Activated T-helper 17 cell treated with anti-CD3 and anti-CD28 coated beads, Interleukin-2, amount 50 U/mL, for 72 hours (primary cell): ENCODE data around the gene GMPR. TPM values are rescaled to one million over a fixed set of nuclear protein-coding genes. Genes with fewer than 3 reads are reported as not detected.

ENCODE experiments used
- ATAC-seq: fragments of 150-1000 bp; cut with Tn5 transposase; replicated peaks from 2 replicates; pipeline ENCODE4 v1.10.0; 2021; ENCODE audit warnings: mild to moderate bottlenecking, moderate library complexity
- H3K27ac Mint-ChIP-seq: one replicate; pipeline ENCODE4 v1.8.0; 2022; ENCODE audit warnings: mixed read lengths
- H3K27me3 Mint-ChIP-seq: one replicate; pipeline ENCODE4 v1.8.0; 2022; ENCODE audit warnings: mixed read lengths
- H3K36me3 Mint-ChIP-seq: one replicate; pipeline ENCODE4 v1.8.0; 2022; ENCODE audit warnings: low read depth, mild to moderate bottlenecking, mixed read lengths
- H3K4me1 Mint-ChIP-seq: one replicate; pipeline ENCODE4 v1.8.0; 2022; ENCODE audit warnings: mixed read lengths
- H3K4me3 Mint-ChIP-seq: one replicate; pipeline ENCODE4 v1.8.0; 2022; ENCODE audit warnings: mild to moderate bottlenecking, mixed read lengths
- H3K9me3 Mint-ChIP-seq: one replicate; pipeline ENCODE4 v1.8.0; 2022; ENCODE audit warnings: mixed read lengths
- total RNA-seq, 2 donors: library from RNA; stranded (reverse); gene quantifications; one replicate each; pipeline ENCODE4 v1.2.3, GENCODE V29; 2022

The GMPR gene
- total RNA-seq, 2 donors from 2014 or later = 0.30 TPM; not detected in 1

GRCh38 chr6:16305788-16306187, 67.4 kb downstream of the GMPR start:
- Mint-ChIP-seq H3K36me3 (peaks cover 79% of the 10 kb centered on the region), H3K9me3 (no peaks in the 10 kb centered on the region), H3K4me1 (no peaks in the 10 kb centered on the region), H3K27ac (no peak overlapping the region), H3K27me3 (no peaks in the 10 kb centered on the region), H3K4me3 (no peak overlapping the region)
- ATAC-seq = no peak

- H3K4me1 Mint-ChIP-seq = no peaks in the 10 kb centered on the region
- H3K36me3 Mint-ChIP-seq = peaks cover 73% of the 10 kb centered on the region
- ATAC-seq = no peak
- H3K27me3 Mint-ChIP-seq = no peaks in the 10 kb centered on the region
- H3K9me3 Mint-ChIP-seq = no peaks in the 10 kb centered on the region
- H3K4me3 Mint-ChIP-seq = no peak overlapping the region
- H3K27ac Mint-ChIP-seq = no peak overlapping the region
Measured at GRCh38 chr6:16306334-16306733, 67.9 kb downstream of the GMPR start.

DNA sequence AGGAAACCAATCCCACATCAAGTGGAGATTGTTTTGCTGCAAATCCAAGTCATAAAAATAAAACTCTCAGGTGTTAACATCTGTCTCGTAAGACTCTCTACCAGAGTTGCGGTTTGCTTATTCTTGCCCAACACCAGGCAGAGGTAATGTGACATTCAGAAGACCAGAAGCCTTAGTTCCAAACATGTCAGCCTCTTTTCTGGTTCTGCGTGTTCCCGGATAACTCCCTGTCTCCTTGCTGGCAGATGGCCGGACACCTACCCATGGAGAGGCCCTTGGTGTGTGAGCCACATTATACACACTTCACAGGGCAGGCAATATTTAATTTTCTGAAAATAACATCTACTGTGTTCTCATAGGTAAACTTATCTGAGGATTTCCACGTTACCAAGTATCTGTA, 73.4 kb downstream of the GMPR start:
- Mint-ChIP-seq H3K4me3 (no peak overlapping the region), H3K27me3 (no peaks in the 10 kb centered on the region), H3K4me1 (peaks cover 6% of the 10 kb centered on the region), H3K27ac (no peak overlapping the region), H3K36me3 (peaks cover 23% of the 10 kb centered on the region), H3K9me3 (no peaks in the 10 kb centered on the region)
- ATAC-seq = no peak

DNA sequence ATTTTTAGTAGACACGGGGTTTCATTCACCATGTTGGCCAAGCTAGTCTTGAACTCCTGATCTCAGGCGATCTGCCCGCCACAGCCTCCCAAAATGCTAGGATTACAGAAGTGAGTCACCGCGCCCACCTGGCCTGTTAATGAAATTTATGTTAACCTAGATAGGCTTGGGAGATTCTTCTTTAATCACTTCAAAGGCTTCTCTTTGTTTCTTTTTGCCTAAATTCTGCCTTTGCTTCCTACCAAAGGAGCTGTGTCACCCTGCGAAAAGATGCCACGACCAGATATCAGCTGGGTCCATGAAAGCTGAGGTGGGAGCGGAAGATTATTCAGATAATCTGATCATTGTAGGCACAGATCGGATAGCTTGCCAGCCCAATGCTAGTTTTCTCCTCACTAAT, 75.3 kb downstream of the GMPR start:
- peaks cover 28% of the 10 kb centered on the region for H3K36me3 Mint-ChIP-seq
- H3K4me1 Mint-ChIP-seq = peaks cover 22% of the 10 kb centered on the region
- H3K27ac Mint-ChIP-seq = no peak overlapping the region
- H3K27me3 Mint-ChIP-seq = no peaks in the 10 kb centered on the region
- H3K4me3 Mint-ChIP-seq = no peak overlapping the region
- ATAC-seq = no peak
- H3K9me3 Mint-ChIP-seq = no peaks in the 10 kb centered on the region

- H3K4me3 Mint-ChIP-seq = no peak overlapping the region
- H3K27me3 Mint-ChIP-seq = no peaks in the 10 kb centered on the region
- peaks cover 27% of the 10 kb centered on the region for H3K4me1 Mint-ChIP-seq
- no peak overlapping the region for H3K27ac Mint-ChIP-seq
- H3K36me3 Mint-ChIP-seq = peaks cover 26% of the 10 kb centered on the region
- H3K9me3 Mint-ChIP-seq = no peaks in the 10 kb centered on the region
- ATAC-seq = no peak
Measured at GRCh38 chr6:16314296-16314695, 75.9 kb downstream of the GMPR start.

- Mint-ChIP-seq H3K9me3 (no peaks in the 10 kb centered on the region), H3K27me3 (no peaks in the 10 kb centered on the region), H3K36me3 (peaks cover 24% of the 10 kb centered on the region), H3K4me1 (peaks cover 39% of the 10 kb centered on the region), H3K4me3 (peak overlapping the region; percentile 79), H3K27ac (peak overlapping the region; percentile 90)
- ATAC-seq = peak; percentile 27
Measured at GRCh38 chr6:16316741-16317251, 78.4 kb downstream of the GMPR start.

- no peaks in the 10 kb centered on the region for H3K9me3 Mint-ChIP-seq
- peaks cover 38% of the 10 kb centered on the region for H3K36me3 Mint-ChIP-seq
- peak overlapping the region; percentile 79 for H3K4me3 Mint-ChIP-seq
- ATAC-seq = peak; percentile 54
- no peaks in the 10 kb centered on the region for H3K27me3 Mint-ChIP-seq
- H3K27ac Mint-ChIP-seq = peak overlapping the region; percentile 90
- H3K4me1 Mint-ChIP-seq = peaks cover 51% of the 10 kb centered on the region
Measured at GRCh38 chr6:16318538-16318937, 80.2 kb downstream of the GMPR start.

- H3K36me3 Mint-ChIP-seq = peaks cover 38% of the 10 kb centered on the region
- no peak for ATAC-seq
- H3K9me3 Mint-ChIP-seq = no peaks in the 10 kb centered on the region
Measured at GRCh38 chr6:16318953-16319720, 80.8 kb downstream of the GMPR start.

GRCh38 chr6:16319813-16320532, 81.6 kb downstream of the GMPR start:
- peak; percentile 65 for ATAC-seq
- Mint-ChIP-seq H3K27me3 (no peaks in the 10 kb centered on the region), H3K4me3 (peak overlapping the region; percentile 79), H3K36me3 (peaks cover 45% of the 10 kb centered on the region), H3K27ac (peak overlapping the region; percentile 90), H3K9me3 (no peaks in the 10 kb centered on the region), H3K4me1 (peaks cover 57% of the 10 kb centered on the region)

More at GRCh38 chr6:16318953-16319720, 80.8 kb downstream of the GMPR start:
- H3K27ac Mint-ChIP-seq = peak overlapping the region; percentile 90
- H3K27me3 Mint-ChIP-seq = no peaks in the 10 kb centered on the region
- H3K4me1 Mint-ChIP-seq = peaks cover 51% of the 10 kb centered on the region
- peak overlapping the region; percentile 79 for H3K4me3 Mint-ChIP-seq

- no peak for ATAC-seq
- Mint-ChIP-seq H3K4me3 (peak overlapping the region; percentile 79), H3K36me3 (peaks cover 52% of the 10 kb centered on the region)
Measured at GRCh38 chr6:16320533-16321340, 82.3 kb downstream of the GMPR start.

DNA sequence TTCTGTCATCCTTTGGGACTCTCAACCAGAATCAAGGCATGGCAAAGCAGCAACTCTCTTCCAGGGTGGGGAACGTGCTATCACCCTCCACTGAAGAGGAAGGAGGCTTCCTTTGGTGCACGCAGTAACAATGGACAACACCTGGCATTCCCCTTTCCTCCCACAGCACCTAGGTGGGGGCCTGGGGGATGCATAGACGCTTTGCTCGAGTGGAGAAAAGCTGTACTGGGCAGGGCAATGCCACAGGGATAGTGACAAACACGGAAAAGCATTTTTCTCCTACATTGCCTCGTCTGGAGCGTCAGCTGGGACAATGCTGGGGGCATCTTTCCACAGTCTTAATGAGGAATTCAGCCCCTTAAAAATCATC, 82.9 kb downstream of the GMPR start:
- no peaks in the 10 kb centered on the region for H3K27me3 Mint-ChIP-seq
- H3K27ac Mint-ChIP-seq = no peak overlapping the region
- H3K4me3 Mint-ChIP-seq = peak overlapping the region; percentile 79

More at GRCh38 chr6:16320533-16321340, 82.3 kb downstream of the GMPR start:
- Mint-ChIP-seq H3K4me1 (peaks cover 60% of the 10 kb centered on the region), H3K27me3 (no peaks in the 10 kb centered on the region), H3K27ac (peak overlapping the region; percentile 90), H3K9me3 (no peaks in the 10 kb centered on the region)

GRCh38 chr6:16321826-16322225, 83.4 kb downstream of the GMPR start:
- H3K9me3 Mint-ChIP-seq = no peaks in the 10 kb centered on the region
- H3K27me3 Mint-ChIP-seq = no peaks in the 10 kb centered on the region
- H3K36me3 Mint-ChIP-seq = peaks cover 62% of the 10 kb centered on the region
- peak overlapping the region; percentile 98 for H3K27ac Mint-ChIP-seq
- peak overlapping the region; percentile 87 for H3K4me3 Mint-ChIP-seq
- peaks cover 64% of the 10 kb centered on the region for H3K4me1 Mint-ChIP-seq
- ATAC-seq = no peak

More for the DNA sequence above, 82.9 kb downstream of the GMPR start:
- H3K36me3 Mint-ChIP-seq = peaks cover 58% of the 10 kb centered on the region
- peaks cover 63% of the 10 kb centered on the region for H3K4me1 Mint-ChIP-seq
- ATAC-seq = no peak
- no peaks in the 10 kb centered on the region for H3K9me3 Mint-ChIP-seq

DNA sequence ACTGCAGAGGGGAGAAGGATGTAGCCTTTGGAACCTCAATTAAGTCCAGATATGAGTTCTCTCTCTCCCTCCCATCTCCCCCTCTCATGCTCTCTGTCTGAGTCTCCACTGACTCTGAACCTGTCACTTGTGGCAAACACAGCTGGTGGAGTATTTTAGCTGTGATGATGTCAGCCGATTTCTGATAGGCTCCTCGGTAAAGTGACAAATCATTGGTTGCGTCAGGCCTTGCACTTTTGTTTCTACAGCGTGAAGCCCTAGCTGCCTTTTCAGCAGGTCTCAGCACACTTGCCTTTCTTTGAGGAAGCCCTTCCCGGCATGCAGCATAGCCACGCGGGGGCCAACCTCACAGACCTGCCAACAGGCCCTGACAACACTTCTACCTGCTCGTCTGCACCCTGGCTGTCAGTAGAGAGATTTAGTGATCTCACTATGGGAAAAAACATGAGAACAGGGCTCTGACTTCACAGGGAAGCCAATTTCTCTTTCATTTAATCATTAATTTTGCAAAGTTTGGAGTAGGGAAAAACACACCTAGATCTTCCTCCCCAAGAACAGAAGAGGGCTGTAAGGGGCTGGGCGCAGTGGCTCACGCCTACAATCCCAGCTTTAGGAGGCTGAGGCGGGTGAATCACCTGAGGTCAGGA, 84.4 kb downstream of the GMPR start:
- H3K27me3 Mint-ChIP-seq = no peaks in the 10 kb centered on the region
- ATAC-seq = peak; percentile 76
- peak overlapping the region; percentile 98 for H3K27ac Mint-ChIP-seq
- peaks cover 60% of the 10 kb centered on the region for H3K36me3 Mint-ChIP-seq
- peaks cover 56% of the 10 kb centered on the region for H3K4me1 Mint-ChIP-seq
- H3K4me3 Mint-ChIP-seq = peak overlapping the region; percentile 87
- no peaks in the 10 kb centered on the region for H3K9me3 Mint-ChIP-seq

- peak overlapping the region; percentile 98 for H3K27ac Mint-ChIP-seq
- peaks cover 45% of the 10 kb centered on the region for H3K4me1 Mint-ChIP-seq
- H3K36me3 Mint-ChIP-seq = peaks cover 60% of the 10 kb centered on the region
- no peaks in the 10 kb centered on the region for H3K9me3 Mint-ChIP-seq
- peak overlapping the region; percentile 87 for H3K4me3 Mint-ChIP-seq
- no peak for ATAC-seq
- no peaks in the 10 kb centered on the region for H3K27me3 Mint-ChIP-seq
Measured at GRCh38 chr6:16324184-16324583, 85.8 kb downstream of the GMPR start.
